DND-41 (cell line): ENCODE results near the gene APCDD1L.
"Not testable (repeated sequence)": the region's sequence is repeated elsewhere in the genome, so short reads cannot be mapped to it uniquely, and the experiment has no call there.

ENCODE experiments used
- ATAC-seq: fragments of 200-7000 bp; cut with Tn5 transposase; 3 replicates; pipeline ENCODE4 v1.9.1; 2021; ENCODE audit warnings: low read depth; ENCODE audit not compliant: insufficient read depth
- DNase-seq: peaks from one replicate; pipeline ENCODE4 v3.0.0-alpha.2; 2020
- H2AFZ ChIP-seq: 2 replicates; pipeline ENCODE4 v1.6.0; 2012; ENCODE audit warnings: low read depth, low read length
- H3K27ac ChIP-seq: 2 replicates; pipeline ENCODE4 v1.5.1; 2012; ENCODE audit warnings: low read length, inconsistent platforms
- H3K27me3 ChIP-seq: fragments of 200-600 bp; sonication (generic); 2 replicates; pipeline ENCODE4 v1.6.0; 2012; ENCODE audit warnings: low read length, mild to moderate bottlenecking, inconsistent platforms; ENCODE audit not compliant: insufficient read depth, poor library complexity
- H3K36me3 ChIP-seq: 2 replicates; pipeline ENCODE4 v1.5.1; 2012; ENCODE audit warnings: low read length, inconsistent platforms; ENCODE audit not compliant: insufficient read depth
- H3K4me1 ChIP-seq: 2 replicates; pipeline ENCODE4 v1.5.1; 2012; ENCODE audit warnings: mild to moderate bottlenecking, low read length; ENCODE audit not compliant: insufficient read depth
- H3K4me2 ChIP-seq: 2 replicates; pipeline ENCODE4 v1.6.0; 2012; ENCODE audit warnings: mild to moderate bottlenecking, moderate library complexity, low read length, inconsistent platforms; ENCODE audit not compliant: insufficient read depth
- H3K4me3 ChIP-seq, 2 experiments: fragments of 200-600 bp in 1 of 2; shearing (Covaris generic) in 1 of 2; 2 replicates each; pipeline ENCODE4 v1.5.1; 2012 to 2016; ENCODE audit warnings: inconsistent platforms in 2 of 2, low read length in 2 of 2, mild to moderate bottlenecking in 2 of 2, low read depth in 1 of 2, moderate library complexity in 1 of 2
- H3K79me2 ChIP-seq: 2 replicates; pipeline ENCODE4 v1.6.0; 2012; ENCODE audit warnings: low read length, inconsistent platforms; ENCODE audit not compliant: insufficient read depth
- H3K9ac ChIP-seq: 2 replicates; pipeline ENCODE4 v1.6.0; 2012; ENCODE audit warnings: low read depth, mild to moderate bottlenecking, inconsistent platforms, low read length, moderate library complexity
- H3K9me3 ChIP-seq: 2 replicates; pipeline ENCODE4 v1.5.1; 2012; ENCODE audit warnings: low read length, moderate library complexity, mild to moderate bottlenecking, inconsistent platforms; ENCODE audit not compliant: insufficient read depth, severe bottlenecking
- H4K20me1 ChIP-seq: 2 replicates; pipeline ENCODE4 v1.6.0; 2012; ENCODE audit warnings: low read length; ENCODE audit not compliant: insufficient read depth
- CTCF ChIP-seq: IDR thresholded peaks from 2 replicates; pipeline ENCODE4 v1.5.1; 2012; ENCODE audit warnings: borderline replicate concordance, low read length, moderate library complexity, mild to moderate bottlenecking; ENCODE audit not compliant: poor library complexity, severe bottlenecking; ENCODE audit errors: extremely low read depth
- EZH2 ChIP-seq: IDR thresholded peaks from 3 replicates; pipeline ENCODE4 v1.6.1; 2012; ENCODE audit warnings: borderline replicate concordance, low read depth, mild to moderate bottlenecking, moderate library complexity, low read length, inconsistent platforms; ENCODE audit not compliant: severe bottlenecking

Gene APCDD1L

GRCh38 chr20:58428364-58428763, 86.8 kb downstream of the APCDD1L start:
- Histone ChIP-seq H4K20me1 (peaks cover 87% of the 10 kb centered on the region), H2AFZ (no peak overlapping the region), H3K79me2 (peaks cover 98% of the 10 kb centered on the region), H3K4me2 (no peak overlapping the region), H3K36me3 (peaks cover 77% of the 10 kb centered on the region), H3K27ac (no peak overlapping the region), H3K27me3 (no peaks in the 10 kb centered on the region), H3K4me1 (peaks cover 15% of the 10 kb centered on the region; the same call in 1 of the 2 replicates), H3K4me3 (no peak overlapping the region), H3K9ac (no peak overlapping the region), H3K9me3 (no peaks in the 10 kb centered on the region)
- TF ChIP-seq EZH2: no peak
- TF ChIP-seq CTCF: no peak
- DNase-seq (no peak), ATAC-seq (no peak)

GRCh38 chr20:58427571-58427970, 87.6 kb downstream of the APCDD1L start:
- not testable (repeated sequence) for DNase-seq, H3K4me1 ChIP-seq, H3K9ac ChIP-seq, H3K27me3 ChIP-seq, ATAC-seq, H3K27ac ChIP-seq, H3K4me2 ChIP-seq, H3K9me3 ChIP-seq, H3K4me3 ChIP-seq, H2AFZ ChIP-seq
- Histone ChIP-seq H4K20me1 (peaks cover 79% of the 10 kb centered on the region), H3K79me2 (peaks cover 96% of the 10 kb centered on the region), H3K36me3 (peaks cover 71% of the 10 kb centered on the region)

GRCh38 chr20:58424218-58424969, 90.8 kb downstream of the APCDD1L start:
- Histone ChIP-seq H3K4me3 (no peak overlapping the region), H3K79me2 (peaks cover 96% of the 10 kb centered on the region), H4K20me1 (peaks cover 77% of the 10 kb centered on the region), H2AFZ (no peak overlapping the region), H3K9me3 (no peaks in the 10 kb centered on the region), H3K4me1 (no peaks in the 10 kb centered on the region), H3K27me3 (no peaks in the 10 kb centered on the region), H3K27ac (no peak overlapping the region), H3K36me3 (peaks cover 78% of the 10 kb centered on the region), H3K4me2 (no peak overlapping the region), H3K9ac (no peak overlapping the region)
- no peak for ATAC-seq
- DNase-seq: no peak
- TF ChIP-seq EZH2 (no peak), CTCF (no peak)

GRCh38 chr20:58421497-58421850, 93.7 kb downstream of the APCDD1L start:
- no peak overlapping the region for H2AFZ ChIP-seq
- H3K27me3 ChIP-seq: no peaks in the 10 kb centered on the region
- H3K4me2 ChIP-seq: no peak overlapping the region
- H3K4me1 ChIP-seq: no peaks in the 10 kb centered on the region
- no peak for TF ChIP-seq CTCF
- TF ChIP-seq EZH2: no peak
- H3K79me2 ChIP-seq: peaks cover 95% of the 10 kb centered on the region
- H3K9me3 ChIP-seq: no peaks in the 10 kb centered on the region
- no peak overlapping the region for H3K9ac ChIP-seq
- no peak overlapping the region for H3K4me3 ChIP-seq
- peaks cover 82% of the 10 kb centered on the region for H3K36me3 ChIP-seq
- no peak overlapping the region for H3K27ac ChIP-seq
- H4K20me1 ChIP-seq: peaks cover 77% of the 10 kb centered on the region
- DNase-seq: no peak
- ATAC-seq: no peak
